Measurements from ENCODE around the gene MICU1. TPM values are rescaled to one million over a fixed set of nuclear protein-coding genes. Genes with fewer than 3 reads are reported as not detected.

Gene MICU1
- total RNA-seq, 1 donor from 2014 or later = 37.4 TPM

DNA sequence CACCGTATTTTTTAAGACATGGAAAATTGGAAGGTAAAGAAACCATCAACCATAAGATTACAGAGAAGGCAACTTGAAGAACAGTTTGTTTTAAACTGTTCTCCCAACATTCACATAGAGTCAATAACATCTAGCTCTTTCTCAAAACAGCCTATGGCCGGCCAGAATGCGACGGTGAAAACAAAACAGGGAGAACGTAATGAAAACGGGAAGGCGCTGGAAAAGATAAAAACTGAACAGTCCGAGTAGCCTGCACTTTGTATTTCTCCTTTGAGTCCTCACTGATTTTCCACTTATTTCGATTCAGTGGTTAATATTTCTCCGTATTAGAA is 637 bp downstream of the MICU1 start:
- DNase-seq = no peak
- intact Hi-C loops (cut with micrococcal nuclease) = no loop called here
- Histone ChIP-seq H3K9me3 (replicated peaks) (no peaks in the 10 kb centered on the region), H3K36me3 (no peaks in the 10 kb centered on the region), H3K27ac (replicated peaks) (peak overlapping the region; percentile 83), H3K27me3 (ENCODE audit: low read depth) (no peaks in the 10 kb centered on the region), H3K4me3 (peak overlapping the region; percentile 85), H3K4me1 (peaks cover 24% of the 10 kb centered on the region)
- TF ChIP-seq, protein P1, sequence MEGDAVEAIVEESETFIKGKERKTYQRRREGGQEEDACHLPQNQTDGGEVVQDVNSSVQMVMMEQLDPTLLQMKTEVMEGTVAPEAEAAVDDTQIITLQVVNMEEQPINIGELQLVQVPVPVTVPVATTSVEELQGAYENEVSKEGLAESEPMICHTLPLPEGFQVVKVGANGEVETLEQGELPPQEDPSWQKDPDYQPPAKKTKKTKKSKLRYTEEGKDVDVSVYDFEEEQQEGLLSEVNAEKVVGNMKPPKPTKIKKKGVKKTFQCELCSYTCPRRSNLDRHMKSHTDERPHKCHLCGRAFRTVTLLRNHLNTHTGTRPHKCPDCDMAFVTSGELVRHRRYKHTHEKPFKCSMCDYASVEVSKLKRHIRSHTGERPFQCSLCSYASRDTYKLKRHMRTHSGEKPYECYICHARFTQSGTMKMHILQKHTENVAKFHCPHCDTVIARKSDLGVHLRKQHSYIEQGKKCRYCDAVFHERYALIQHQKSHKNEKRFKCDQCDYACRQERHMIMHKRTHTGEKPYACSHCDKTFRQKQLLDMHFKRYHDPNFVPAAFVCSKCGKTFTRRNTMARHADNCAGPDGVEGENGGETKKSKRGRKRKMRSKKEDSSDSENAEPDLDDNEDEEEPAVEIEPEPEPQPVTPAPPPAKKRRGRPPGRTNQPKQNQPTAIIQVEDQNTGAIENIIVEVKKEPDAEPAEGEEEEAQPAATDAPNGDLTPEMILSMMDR (IDR thresholded peaks at IDR 0.05; ENCODE audit: borderline replicate concordance) = no peak

DNA sequence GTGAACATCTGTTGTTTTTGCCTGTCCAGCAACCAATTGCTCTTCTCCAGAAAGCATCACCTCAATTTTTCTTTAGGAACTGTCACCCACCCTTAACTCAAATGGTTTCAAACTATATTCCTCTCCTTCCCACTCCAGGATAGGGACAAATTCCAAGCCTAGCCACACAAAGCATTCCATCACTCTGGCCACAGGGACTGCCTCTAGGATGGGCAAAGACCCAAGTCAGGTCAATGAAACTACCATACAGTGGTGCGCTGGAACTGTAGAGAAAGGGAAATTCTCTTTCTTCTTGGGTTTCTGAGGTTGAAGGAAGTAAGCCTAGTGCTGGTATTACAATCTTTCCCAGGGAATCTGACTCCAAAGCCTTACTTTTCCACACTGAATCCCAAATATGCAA is 3.6 kb downstream of the MICU1 start:
- no peaks in the 10 kb centered on the region for H3K36me3 ChIP-seq
- TF ChIP-seq, protein P1 (IDR thresholded peaks at IDR 0.05; ENCODE audit: borderline replicate concordance) = no peak
- H3K27ac ChIP-seq (replicated peaks) = no peak overlapping the region
- H3K4me1 ChIP-seq = peaks cover 24% of the 10 kb centered on the region
- no peak overlapping the region for H3K4me3 ChIP-seq
- intact Hi-C loops (cut with micrococcal nuclease) = no loop called here
- no peaks in the 10 kb centered on the region for H3K9me3 ChIP-seq (replicated peaks)
- no peak for DNase-seq
- H3K27me3 ChIP-seq (ENCODE audit: low read depth) = no peaks in the 10 kb centered on the region

DNA sequence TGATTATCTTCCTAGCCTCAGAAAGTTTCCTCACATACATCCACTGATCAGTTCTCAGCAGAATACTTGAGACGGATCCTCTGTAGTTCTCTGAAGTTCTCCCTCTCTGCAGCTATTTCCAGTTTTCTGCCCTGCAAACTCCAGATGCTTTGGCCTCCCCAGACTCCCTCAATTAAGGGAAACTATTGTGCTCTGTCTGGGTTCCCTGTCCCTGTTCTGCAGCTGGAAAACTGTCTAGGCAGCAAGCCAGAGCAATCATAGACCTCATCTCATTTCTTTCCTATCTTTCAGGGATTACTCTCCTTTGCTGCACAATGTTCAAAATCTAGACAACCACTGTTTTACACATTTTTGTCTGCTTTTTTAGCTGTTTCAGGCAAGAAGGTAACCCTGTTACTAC is 9.2 kb downstream of the MICU1 start:
- peaks cover 16% of the 10 kb centered on the region for H3K4me1 ChIP-seq
- H3K9me3 ChIP-seq (replicated peaks) = peaks cover 11% of the 10 kb centered on the region
- no peak overlapping the region for H3K27ac ChIP-seq (replicated peaks)
- no peaks in the 10 kb centered on the region for H3K36me3 ChIP-seq
- TF ChIP-seq, protein P1 (IDR thresholded peaks at IDR 0.05; ENCODE audit: borderline replicate concordance) = no peak
- no peak overlapping the region for H3K4me3 ChIP-seq
- intact Hi-C loops (cut with micrococcal nuclease) = no loop called here
- no peak for DNase-seq
- H3K27me3 ChIP-seq (ENCODE audit: low read depth) = no peaks in the 10 kb centered on the region

DNA sequence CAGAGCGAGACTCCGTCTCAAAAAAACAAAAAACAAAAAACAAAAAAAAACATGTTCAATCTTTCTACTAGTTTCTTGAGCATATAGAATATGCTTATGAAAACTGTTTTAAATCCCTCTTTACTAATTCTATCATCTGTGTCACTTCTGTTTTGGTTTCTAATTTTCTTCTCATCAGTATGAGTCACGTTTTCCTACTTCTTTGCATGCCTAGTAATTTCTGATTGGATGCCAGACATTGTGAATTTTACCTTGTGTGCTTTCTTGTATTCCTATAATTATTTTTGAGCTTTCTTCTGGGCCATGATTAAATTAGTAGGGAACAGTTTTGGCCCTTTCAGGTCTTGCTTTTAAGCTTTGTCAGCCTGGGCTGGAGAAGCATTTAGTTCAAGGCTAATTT is 9.9 kb downstream of the MICU1 start:
- intact Hi-C loops (cut with micrococcal nuclease) = no loop called here
- H3K27ac ChIP-seq (replicated peaks) = no peak overlapping the region

DNA sequence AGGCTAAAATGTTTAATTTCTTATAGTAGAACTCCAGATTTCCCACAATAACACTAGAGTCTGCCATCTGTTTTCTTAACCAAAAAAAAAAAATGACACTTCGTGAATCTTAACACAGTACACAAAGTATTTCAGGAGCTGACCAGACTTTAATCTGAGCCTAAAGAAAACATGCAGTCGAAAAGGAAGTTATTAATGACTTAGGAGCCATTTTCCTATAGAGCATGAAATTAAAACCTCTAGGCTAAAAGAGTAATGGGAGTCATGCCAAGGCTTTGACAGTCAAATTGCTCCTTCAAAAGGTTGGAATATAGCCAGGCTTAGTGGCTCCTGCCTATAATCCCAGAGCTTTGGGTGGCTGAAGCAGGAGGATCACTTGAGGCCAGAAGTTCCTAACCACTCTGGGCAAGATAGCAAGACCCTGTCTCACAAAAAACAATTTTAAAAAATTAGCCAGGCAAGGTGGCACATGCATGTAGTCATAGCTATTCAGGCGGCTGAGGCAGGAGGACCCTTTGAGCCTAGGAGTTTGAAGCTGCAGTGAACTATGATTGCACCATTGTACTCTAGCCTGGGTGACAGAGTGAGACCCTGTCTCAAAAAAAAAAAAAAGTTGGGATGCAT is 13.6 kb downstream of the MICU1 start:
- H3K36me3 ChIP-seq = peaks cover 3% of the 10 kb centered on the region
- H3K27ac ChIP-seq (replicated peaks) = peak overlapping the region; percentile 45
- intact Hi-C loops (cut with micrococcal nuclease) = no loop called here
- peaks cover 11% of the 10 kb centered on the region for H3K9me3 ChIP-seq (replicated peaks)
- H3K4me1 ChIP-seq = peaks cover 20% of the 10 kb centered on the region
- no peak for DNase-seq
- H3K4me3 ChIP-seq = peak overlapping the region; percentile 50
- no peaks in the 10 kb centered on the region for H3K27me3 ChIP-seq (ENCODE audit: low read depth)
- TF ChIP-seq, protein P1 (IDR thresholded peaks at IDR 0.05; ENCODE audit: borderline replicate concordance) = no peak

More for the DNA sequence above, 9.9 kb downstream of the MICU1 start:
- Histone ChIP-seq H3K36me3 (no peaks in the 10 kb centered on the region), H3K9me3 (replicated peaks) (peaks cover 11% of the 10 kb centered on the region), H3K27me3 (ENCODE audit: low read depth) (no peaks in the 10 kb centered on the region), H3K4me1 (peaks cover 20% of the 10 kb centered on the region), H3K4me3 (no peak overlapping the region)
- TF ChIP-seq, protein P1 (IDR thresholded peaks at IDR 0.05; ENCODE audit: borderline replicate concordance) = no peak
- no peak for DNase-seq
